GM12878 (cell line): ENCODE results near the gene CAMTA1. TPM values are rescaled to one million over a fixed set of nuclear protein-coding genes. Genes with fewer than 3 reads are reported as not detected.

ENCODE experiments used
- ATAC-seq: fragments of 200-7000 bp; cut with Tn5 transposase; 3 replicates; pipeline ENCODE4 v1.9.1; 2020; ENCODE audit warnings: mild to moderate bottlenecking, moderate library complexity
- BruUV-seq: library from RNA; stranded (reverse); fragments of 400-500 nt; replicated peaks from 2 replicates; lab custom pipeline; 2021; lab: Mats Ljungman, UMichigan
- CTCF ChIA-PET: fragments of 300-600 bp; sonication (Branson Sonifier 250); formaldehyde crosslinking; extraction: SDS; loops from one replicate; lab custom pipeline; 2021; ENCODE audit warnings: inconsistent platforms; lab: Yijun Ruan, JAX
- POLR2A ChIA-PET: fragments of 350-600 bp; formaldehyde crosslinking; extraction: SDS; loops from one replicate; lab custom pipeline; 2021; ENCODE audit warnings: inconsistent platforms; lab: Charles Lee
- RAD21 ChIA-PET: fragments of 300-600 bp; sonication (Branson Sonifier 250); formaldehyde crosslinking; loops from one replicate; lab custom pipeline; 2023; ENCODE audit warnings: antibody characterized with exemption; ENCODE audit not compliant: unreplicated experiment; lab: Charles Lee
- SMC1A ChIA-PET: fragments of 300-600 bp; sonication (Branson Sonifier 250); formaldehyde crosslinking; loops from one replicate; lab custom pipeline; 2023; ENCODE audit not compliant: unreplicated experiment, uncharacterized antibody; lab: Charles Lee
- DNase-seq: peaks from one replicate; pipeline ENCODE4 v3.0.0-alpha.2; 2011; ENCODE audit warnings: low read depth, low spot score
- FAIRE-seq: peaks from 3 replicates; lab custom pipeline; 2011; peaks lifted over from hg19 to GRCh38; lab: Jason Lieb, UNC
- H2AFZ ChIP-seq: 2 replicates; pipeline ENCODE4 v1.6.0; 2011; ENCODE audit warnings: low read depth, low read length, control low read depth; ENCODE audit not compliant: control insufficient read depth
- H3K27ac ChIP-seq: 2 replicates; pipeline ENCODE4 v1.5.1; 2011; ENCODE audit warnings: control low read depth; ENCODE audit not compliant: control insufficient read depth, insufficient read depth
- H3K27me3 ChIP-seq, 2 experiments: replicated peaks in 1 of 2; 2 replicates each; pipeline versions ENCODE4 v1.6.0 to v1.6.1; 2011; ENCODE audit warnings: low read length in 1 of 2; ENCODE audit not compliant: control insufficient read depth in 2 of 2, insufficient read depth in 2 of 2
- H3K36me3 ChIP-seq, 2 experiments: 2 replicates each; pipeline ENCODE4 v1.5.1; 2011; ENCODE audit warnings: low read length in 1 of 2; ENCODE audit not compliant: control insufficient read depth in 2 of 2, insufficient read depth in 2 of 2
- H3K4me1 ChIP-seq: 2 replicates; pipeline ENCODE4 v1.6.1; 2011; ENCODE audit warnings: mild to moderate bottlenecking, low read length, moderate library complexity, mixed read lengths; ENCODE audit not compliant: control insufficient read depth, insufficient read depth
- H3K4me2 ChIP-seq: 2 replicates; pipeline ENCODE4 v1.6.0; 2011; ENCODE audit warnings: control low read depth; ENCODE audit not compliant: control insufficient read depth, insufficient read depth
- H3K4me3 ChIP-seq: fragments of 200-600 bp; sonication (generic); 2 replicates; pipeline ENCODE4 v1.5.1; 2016
- H3K79me2 ChIP-seq: 2 replicates; pipeline ENCODE4 v1.6.0; 2011; ENCODE audit warnings: low read length; ENCODE audit not compliant: control insufficient read depth, insufficient read depth
- H3K9ac ChIP-seq: 2 replicates; pipeline ENCODE4 v1.8.0; 2011; ENCODE audit warnings: low read length, control low read depth, mixed read lengths; ENCODE audit not compliant: control insufficient read depth, insufficient read depth
- H3K9me3 ChIP-seq: replicated peaks from 3 replicates; pipeline ENCODE4 v1.5.1; 2011; ENCODE audit warnings: mild to moderate bottlenecking, low read length; ENCODE audit not compliant: control insufficient read depth, insufficient read depth
- H4K20me1 ChIP-seq: 2 replicates; pipeline ENCODE4 v1.6.0; 2011; ENCODE audit not compliant: control insufficient read depth, insufficient read depth
- IKZF2 ChIP-seq, 2 experiments: fragments of 450-650 bp; IDR thresholded peaks; 2 replicates each; pipeline ENCODE4 v1.6.1; 2017; ENCODE audit warnings: mild to moderate bottlenecking in 2 of 2, moderate library complexity in 2 of 2
- WGBS: methylation state at CpG from one replicate; pipeline ENCODE4 v1.1.6; 2016; ENCODE audit warnings: low lambda C conversion rate; ENCODE audit not compliant: insufficient replicate concordance, insufficient coverage; ENCODE audit errors: missing lambda C conversion rate; 5-methylcytosine and 5-hydroxymethylcytosine counted together
- in situ Hi-C: fragments of 300-500 bp; cut with MboI; formaldehyde crosslinking; loops from 9 replicates; pipeline ENCODE4 v1.14.3; 2018; ENCODE audit warnings: mixed read lengths
- intact Hi-C: fragments of 100-400 bp; cut with micrococcal nuclease; formaldehyde crosslinking; loops from one replicate; pipeline ENCODE4 v1.14.2; 2022; ENCODE audit not compliant: unreplicated experiment
- polyA plus RNA-seq, 11 experiments: library from polyadenylated mRNA; depleted of rRNA in 4 of 11; unstranded in 6 of 11; stranded (reverse) in 5 of 11; fragments of >200 nt; fragmentation: Nextera tagmentation in 4 of 11; fragmentation: Illumina TruSeq in 1 of 11; extraction: Ambion mirVana in 4 of 11; extraction: Trizol in 1 of 11; gene quantifications; 1 replicate in 1 of 11; 2 replicates in 10 of 11; pipeline versions ENCODE4 v1.2.1 to v1.2.3, GENCODE V29; 2011 to 2016; ENCODE audit warnings: inconsistent platforms in 2 of 11, missing spikeins in 2 of 11, low read depth in 1 of 11
- total RNA-seq, 4 experiments: library from RNA; depleted of rRNA in 3 of 4; stranded (reverse); fragments of >200 nt in 3 of 4; fragmentation: Illumina TruSeq in 1 of 4; extraction: Trizol in 1 of 4; gene quantifications; 2 replicates each; pipeline versions ENCODE4 v1.2.1 to v1.2.3, GENCODE V29; 2013 to 2021
- TF ChIP-seq, protein P1 (sequence below): fragments of 450-650 bp; IDR thresholded peaks from 2 replicates; pipeline ENCODE4 v1.6.1; 2017; ENCODE audit warnings: mild to moderate bottlenecking, low read depth, inconsistent platforms; ENCODE audit not compliant: poor library complexity, severe bottlenecking
- TF ChIP-seq, protein P2 (sequence below): IDR thresholded peaks from 2 replicates; pipeline ENCODE4 v1.6.1; 2012; ENCODE audit warnings: low read depth, low read length, improper control_type of control experiment
- TF ChIP-seq, protein P3 (sequence below): fragments of 450-650 bp; IDR thresholded peaks from 2 replicates; pipeline ENCODE4 v1.6.1; 2017; ENCODE audit warnings: mild to moderate bottlenecking, moderate library complexity

CAMTA1 gene
- total and polyA plus RNA-seq, 10 of the 15 experiments (the other 5 are each of a cell fraction or from before 2014, with no cell fraction given) = 37.7 to 148 (median 76.4) TPM

DNA sequence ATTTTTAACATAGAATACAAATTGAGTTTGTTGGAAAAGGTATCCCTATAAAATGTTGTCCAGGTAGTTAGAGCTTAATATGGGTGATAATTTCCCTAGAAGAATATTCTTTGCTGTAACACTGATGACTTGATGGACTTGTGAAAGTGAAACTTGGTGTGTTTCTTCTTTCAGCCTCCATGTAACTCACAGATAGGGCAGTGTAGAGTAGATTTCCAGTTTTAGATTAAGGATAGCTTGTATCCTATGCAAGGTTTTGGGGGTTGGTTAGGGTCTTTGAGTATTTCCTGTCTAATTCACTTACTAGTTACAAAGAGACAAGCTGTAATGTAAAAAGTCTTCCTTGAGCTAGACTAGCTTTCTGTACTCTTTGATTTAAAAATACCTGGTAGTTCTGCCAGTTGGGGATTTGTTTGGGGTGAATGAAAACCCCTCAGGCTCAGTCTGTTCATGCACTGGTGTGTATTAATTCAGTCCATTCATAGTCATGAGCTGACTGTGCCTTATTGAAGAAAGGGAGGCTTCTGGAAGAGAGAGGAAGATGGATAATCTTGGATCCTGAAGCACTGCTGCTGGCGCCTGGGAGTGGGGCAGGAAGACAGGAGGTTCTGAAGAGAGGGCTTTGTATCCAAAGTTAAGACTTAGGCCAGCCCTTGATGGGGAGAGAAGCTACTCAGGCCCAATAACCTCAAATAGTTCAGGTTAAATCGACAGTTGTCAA, 83.6 kb downstream of the CAMTA1 start (continued):
- TF ChIP-seq, protein P1, sequence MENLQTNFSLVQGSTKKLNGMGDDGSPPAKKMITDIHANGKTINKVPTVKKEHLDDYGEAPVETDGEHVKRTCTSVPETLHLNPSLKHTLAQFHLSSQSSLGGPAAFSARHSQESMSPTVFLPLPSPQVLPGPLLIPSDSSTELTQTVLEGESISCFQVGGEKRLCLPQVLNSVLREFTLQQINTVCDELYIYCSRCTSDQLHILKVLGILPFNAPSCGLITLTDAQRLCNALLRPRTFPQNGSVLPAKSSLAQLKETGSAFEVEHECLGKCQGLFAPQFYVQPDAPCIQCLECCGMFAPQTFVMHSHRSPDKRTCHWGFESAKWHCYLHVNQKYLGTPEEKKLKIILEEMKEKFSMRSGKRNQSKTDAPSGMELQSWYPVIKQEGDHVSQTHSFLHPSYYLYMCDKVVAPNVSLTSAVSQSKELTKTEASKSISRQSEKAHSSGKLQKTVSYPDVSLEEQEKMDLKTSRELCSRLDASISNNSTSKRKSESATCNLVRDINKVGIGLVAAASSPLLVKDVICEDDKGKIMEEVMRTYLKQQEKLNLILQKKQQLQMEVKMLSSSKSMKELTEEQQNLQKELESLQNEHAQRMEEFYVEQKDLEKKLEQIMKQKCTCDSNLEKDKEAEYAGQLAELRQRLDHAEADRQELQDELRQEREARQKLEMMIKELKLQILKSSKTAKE = no peak

DNA sequence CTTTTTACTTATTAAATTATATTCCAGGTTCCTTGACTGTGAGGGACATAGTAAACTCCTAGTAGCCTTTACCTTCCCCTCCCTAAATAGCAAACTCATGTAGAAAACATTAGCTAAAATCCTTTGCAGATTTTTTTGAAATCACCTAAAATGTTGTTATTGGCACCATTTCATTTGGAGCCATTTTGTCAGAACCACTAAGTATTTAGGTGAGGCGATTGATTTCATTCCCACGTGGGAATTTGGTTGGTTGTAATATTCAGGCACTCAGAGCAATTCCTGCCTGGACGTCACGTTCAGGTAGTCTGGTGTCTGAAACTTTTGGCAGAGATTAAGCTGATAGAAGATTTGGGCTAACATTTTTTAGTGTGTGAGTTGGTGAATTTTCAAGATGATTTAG, 84.3 kb downstream of the CAMTA1 start:
- 98% methylated on average over 4 of the region's 4 CpGs for WGBS
- no peak for FAIRE-seq

More for the DNA sequence above, 84.3 kb downstream of the CAMTA1 start:
- Histone ChIP-seq H3K4me3 (no peak overlapping the region), H3K27me3 (no peaks in the 10 kb centered on the region), H3K4me2 (no peak overlapping the region), H3K36me3 (peaks cover 0 to 3% of the 10 kb centered on the region in 2 experiments; a peak in 3 of 4 replicates), H4K20me1 (no peaks in the 10 kb centered on the region), H3K79me2 (peaks cover 2% of the 10 kb centered on the region), H3K4me1 (peaks cover 16% of the 10 kb centered on the region), H2AFZ (no peak overlapping the region), H3K27ac (no peak overlapping the region), H3K9ac (no peak overlapping the region), H3K9me3 (no peaks in the 10 kb centered on the region)
- CTCF ChIA-PET = interaction anchor here (1.0 to 9.2 kb wide), 5 partner anchors 13 to 201 kb away, joined by 3 to 52 read pairs (median 4); no protein-coding TSS in a partner anchor
- TF ChIP-seq, protein P2, sequence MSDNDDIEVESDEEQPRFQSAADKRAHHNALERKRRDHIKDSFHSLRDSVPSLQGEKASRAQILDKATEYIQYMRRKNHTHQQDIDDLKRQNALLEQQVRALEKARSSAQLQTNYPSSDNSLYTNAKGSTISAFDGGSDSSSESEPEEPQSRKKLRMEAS = no peak
- TF ChIP-seq, protein P3, sequence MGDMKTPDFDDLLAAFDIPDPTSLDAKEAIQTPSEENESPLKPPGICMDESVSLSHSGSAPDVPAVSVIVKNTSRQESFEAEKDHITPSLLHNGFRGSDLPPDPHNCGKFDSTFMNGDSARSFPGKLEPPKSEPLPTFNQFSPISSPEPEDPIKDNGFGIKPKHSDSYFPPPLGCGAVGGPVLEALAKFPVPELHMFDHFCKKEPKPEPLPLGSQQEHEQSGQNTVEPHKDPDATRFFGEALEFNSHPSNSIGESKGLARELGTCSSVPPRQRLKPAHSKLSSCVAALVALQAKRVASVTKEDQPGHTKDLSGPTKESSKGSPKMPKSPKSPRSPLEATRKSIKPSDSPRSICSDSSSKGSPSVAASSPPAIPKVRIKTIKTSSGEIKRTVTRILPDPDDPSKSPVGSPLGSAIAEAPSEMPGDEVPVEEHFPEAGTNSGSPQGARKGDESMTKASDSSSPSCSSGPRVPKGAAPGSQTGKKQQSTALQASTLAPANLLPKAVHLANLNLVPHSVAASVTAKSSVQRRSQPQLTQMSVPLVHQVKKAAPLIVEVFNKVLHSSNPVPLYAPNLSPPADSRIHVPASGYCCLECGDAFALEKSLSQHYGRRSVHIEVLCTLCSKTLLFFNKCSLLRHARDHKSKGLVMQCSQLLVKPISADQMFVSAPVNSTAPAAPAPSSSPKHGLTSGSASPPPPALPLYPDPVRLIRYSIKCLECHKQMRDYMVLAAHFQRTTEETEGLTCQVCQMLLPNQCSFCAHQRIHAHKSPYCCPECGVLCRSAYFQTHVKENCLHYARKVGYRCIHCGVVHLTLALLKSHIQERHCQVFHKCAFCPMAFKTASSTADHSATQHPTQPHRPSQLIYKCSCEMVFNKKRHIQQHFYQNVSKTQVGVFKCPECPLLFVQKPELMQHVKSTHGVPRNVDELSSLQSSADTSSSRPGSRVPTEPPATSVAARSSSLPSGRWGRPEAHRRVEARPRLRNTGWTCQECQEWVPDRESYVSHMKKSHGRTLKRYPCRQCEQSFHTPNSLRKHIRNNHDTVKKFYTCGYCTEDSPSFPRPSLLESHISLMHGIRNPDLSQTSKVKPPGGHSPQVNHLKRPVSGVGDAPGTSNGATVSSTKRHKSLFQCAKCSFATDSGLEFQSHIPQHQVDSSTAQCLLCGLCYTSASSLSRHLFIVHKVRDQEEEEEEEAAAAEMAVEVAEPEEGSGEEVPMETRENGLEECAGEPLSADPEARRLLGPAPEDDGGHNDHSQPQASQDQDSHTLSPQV = no peak
- TF ChIP-seq IKZF2 (IDR thresholded peaks at IDR 0.05) = no peak
- intact Hi-C loops = no loop called here
- DNase-seq (no peak), ATAC-seq (no peak)
- no TSS peak for BruUV-seq
- in situ Hi-C loops = no loop called here
- POLR2A ChIA-PET = no interaction called here
- SMC1A ChIA-PET = interaction anchor here (0.9 to 7.4 kb wide), 10 partner anchors 8 to 78 kb away, joined by 3 to 68 read pairs (median 4); no protein-coding TSS in a partner anchor
- RAD21 ChIA-PET = interaction anchor here (0.7 to 1.9 kb wide), 5 partner anchors 19 to 85 kb away, joined by 3 to 8 read pairs (median 4); partner anchors contain the start of gene CAMTA1
